ENCODE results near the gene ETNPPL. TPM values are rescaled to one million over a fixed set of nuclear protein-coding genes. Genes with fewer than 3 reads are reported as not detected.

Gene ETNPPL
- total RNA-seq, 4 donors from 2014 or later: not detected

DNA sequence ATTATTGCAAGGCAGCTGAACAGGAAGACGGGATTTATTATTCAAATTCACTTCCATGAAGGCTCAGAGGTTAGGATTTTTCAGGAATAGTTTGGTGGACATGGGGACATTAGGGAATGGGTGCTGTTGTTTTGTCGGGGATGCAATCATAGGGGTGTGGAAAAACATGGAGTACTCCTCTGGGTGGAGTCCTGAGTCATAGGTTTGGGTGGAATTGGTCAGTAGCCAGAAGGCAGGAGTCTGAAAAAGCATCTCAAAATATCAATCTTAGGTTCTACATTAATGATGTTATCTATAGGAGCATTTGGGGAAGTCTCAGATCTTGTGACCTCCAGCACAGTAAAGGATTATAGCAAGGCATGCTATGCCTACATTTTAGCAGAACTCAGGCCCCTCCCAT lies 14.5 kb upstream of the ETNPPL start:
- DNase-seq: no peak

DNA sequence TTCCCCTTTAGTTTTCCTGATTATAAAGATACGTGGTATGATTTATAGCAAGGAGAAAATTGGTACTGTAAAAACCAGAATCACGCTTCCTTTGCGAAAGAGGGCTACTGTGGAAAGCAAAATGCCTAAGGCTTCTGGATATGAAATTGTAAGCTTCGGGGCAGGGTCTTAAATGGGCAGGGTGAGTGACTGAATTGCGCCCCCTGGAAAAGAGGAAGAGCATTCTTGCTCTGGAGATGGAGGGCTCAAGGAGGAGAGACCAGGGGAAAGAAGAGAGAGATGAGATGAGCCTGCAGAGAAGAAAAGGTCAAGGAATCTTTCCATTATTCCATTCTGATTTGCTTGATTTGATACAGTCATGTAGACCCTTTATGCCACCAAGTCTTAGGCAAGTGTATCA lies 13.1 kb upstream of the ETNPPL start:
- intact Hi-C loops (cut with DNase I; ENCODE audit: low total_unique reads): no loop called here
- Histone ChIP-seq H3K4me1 (no peaks in the 10 kb centered on the region), H3K27ac (no peak overlapping the region), H3K27me3 (no peaks in the 10 kb centered on the region), H3K4me3 (no peak overlapping the region), H3K36me3 (no peaks in the 10 kb centered on the region), H3K9me3 (no peaks in the 10 kb centered on the region)
- no peak for TF ChIP-seq POLR2A (IDR thresholded peaks at IDR 0.05)
- TF ChIP-seq, protein P1, sequence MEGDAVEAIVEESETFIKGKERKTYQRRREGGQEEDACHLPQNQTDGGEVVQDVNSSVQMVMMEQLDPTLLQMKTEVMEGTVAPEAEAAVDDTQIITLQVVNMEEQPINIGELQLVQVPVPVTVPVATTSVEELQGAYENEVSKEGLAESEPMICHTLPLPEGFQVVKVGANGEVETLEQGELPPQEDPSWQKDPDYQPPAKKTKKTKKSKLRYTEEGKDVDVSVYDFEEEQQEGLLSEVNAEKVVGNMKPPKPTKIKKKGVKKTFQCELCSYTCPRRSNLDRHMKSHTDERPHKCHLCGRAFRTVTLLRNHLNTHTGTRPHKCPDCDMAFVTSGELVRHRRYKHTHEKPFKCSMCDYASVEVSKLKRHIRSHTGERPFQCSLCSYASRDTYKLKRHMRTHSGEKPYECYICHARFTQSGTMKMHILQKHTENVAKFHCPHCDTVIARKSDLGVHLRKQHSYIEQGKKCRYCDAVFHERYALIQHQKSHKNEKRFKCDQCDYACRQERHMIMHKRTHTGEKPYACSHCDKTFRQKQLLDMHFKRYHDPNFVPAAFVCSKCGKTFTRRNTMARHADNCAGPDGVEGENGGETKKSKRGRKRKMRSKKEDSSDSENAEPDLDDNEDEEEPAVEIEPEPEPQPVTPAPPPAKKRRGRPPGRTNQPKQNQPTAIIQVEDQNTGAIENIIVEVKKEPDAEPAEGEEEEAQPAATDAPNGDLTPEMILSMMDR (IDR thresholded peaks at IDR 0.05): no peak
- no peak for DNase-seq

More for the DNA sequence above, 14.5 kb upstream of the ETNPPL start:
- no peaks in the 10 kb centered on the region for H3K9me3 ChIP-seq
- TF ChIP-seq POLR2A (IDR thresholded peaks at IDR 0.05): no peak
- TF ChIP-seq, protein P1 (IDR thresholded peaks at IDR 0.05): no peak
- H3K4me1 ChIP-seq: no peaks in the 10 kb centered on the region
- no peak overlapping the region for H3K4me3 ChIP-seq
- H3K27me3 ChIP-seq: no peaks in the 10 kb centered on the region
- H3K27ac ChIP-seq: no peak overlapping the region
- no peaks in the 10 kb centered on the region for H3K36me3 ChIP-seq
- intact Hi-C loops (cut with DNase I; ENCODE audit: low total_unique reads): no loop called here

DNA sequence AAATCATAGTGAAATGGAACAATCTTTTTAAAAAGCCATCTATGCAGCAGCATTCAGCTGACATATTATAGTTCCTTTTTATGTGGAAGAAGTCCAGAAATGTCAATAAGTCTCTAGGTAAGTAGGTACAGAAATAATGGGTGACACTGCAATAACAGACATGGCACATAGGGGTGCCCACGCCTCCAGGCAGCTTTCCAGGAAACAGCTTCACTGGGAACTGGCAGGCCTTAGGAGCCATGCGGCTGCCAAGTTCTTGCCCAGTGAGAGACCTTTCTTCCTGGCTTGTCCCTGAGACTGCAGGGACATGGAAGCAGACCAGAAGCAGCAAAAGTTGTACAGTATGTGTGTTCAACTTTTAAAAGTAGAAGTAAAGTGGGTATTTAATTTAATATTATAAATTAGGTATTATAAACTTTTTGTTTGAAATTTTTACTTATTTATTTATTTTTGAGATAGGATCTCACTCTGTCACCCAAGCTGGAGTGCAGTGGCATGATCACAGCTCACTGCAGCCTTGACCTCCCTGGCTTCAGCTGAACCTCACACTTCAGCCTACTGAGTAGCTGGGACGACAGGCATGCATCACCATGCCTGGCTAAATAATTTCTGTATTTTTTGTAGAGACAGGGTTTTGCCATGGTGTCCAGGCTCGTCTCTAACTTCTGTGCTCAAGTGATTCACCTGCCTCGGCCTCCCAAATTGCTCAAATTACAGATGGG lies 12.1 kb upstream of the ETNPPL start:
- H3K4me1 ChIP-seq: no peaks in the 10 kb centered on the region
- H3K9me3 ChIP-seq: no peaks in the 10 kb centered on the region
- no peaks in the 10 kb centered on the region for H3K36me3 ChIP-seq
- intact Hi-C loops (cut with DNase I; ENCODE audit: low total_unique reads): no loop called here
- no peaks in the 10 kb centered on the region for H3K27me3 ChIP-seq
- DNase-seq: no peak
- no peak overlapping the region for H3K27ac ChIP-seq
- H3K4me3 ChIP-seq: no peak overlapping the region
- TF ChIP-seq, protein P1 (IDR thresholded peaks at IDR 0.05): no peak
- TF ChIP-seq POLR2A (IDR thresholded peaks at IDR 0.05): no peak

DNA sequence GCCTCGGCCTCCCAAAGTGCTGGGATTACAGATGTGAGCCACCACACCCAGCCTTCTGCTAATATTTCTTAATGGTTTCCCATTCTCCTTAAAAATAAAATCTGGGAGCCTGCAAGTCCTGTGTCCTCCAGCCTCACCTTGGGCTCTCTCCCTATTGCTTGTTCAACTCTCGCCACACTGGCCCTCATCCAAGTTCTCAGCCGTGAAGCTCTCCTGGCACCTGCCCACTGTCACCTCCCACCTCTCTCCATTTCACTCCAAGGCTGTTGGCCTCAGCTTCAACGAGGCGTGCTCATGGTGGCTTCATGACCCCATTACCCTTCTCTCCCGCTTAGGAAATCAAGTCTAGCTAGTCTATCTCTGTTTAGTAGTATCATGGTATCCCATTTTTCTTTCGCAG lies 9.5 kb upstream of the ETNPPL start:
- DNase-seq: no peak
- H3K27me3 ChIP-seq: no peaks in the 10 kb centered on the region
- no peak overlapping the region for H3K27ac ChIP-seq
- H3K36me3 ChIP-seq: no peaks in the 10 kb centered on the region
- TF ChIP-seq, protein P1 (IDR thresholded peaks at IDR 0.05): no peak
- no peak for TF ChIP-seq POLR2A (IDR thresholded peaks at IDR 0.05)
- H3K9me3 ChIP-seq: no peaks in the 10 kb centered on the region
- intact Hi-C loops (cut with DNase I; ENCODE audit: low total_unique reads): no loop called here
- no peaks in the 10 kb centered on the region for H3K4me1 ChIP-seq
- H3K4me3 ChIP-seq: no peak overlapping the region

DNA sequence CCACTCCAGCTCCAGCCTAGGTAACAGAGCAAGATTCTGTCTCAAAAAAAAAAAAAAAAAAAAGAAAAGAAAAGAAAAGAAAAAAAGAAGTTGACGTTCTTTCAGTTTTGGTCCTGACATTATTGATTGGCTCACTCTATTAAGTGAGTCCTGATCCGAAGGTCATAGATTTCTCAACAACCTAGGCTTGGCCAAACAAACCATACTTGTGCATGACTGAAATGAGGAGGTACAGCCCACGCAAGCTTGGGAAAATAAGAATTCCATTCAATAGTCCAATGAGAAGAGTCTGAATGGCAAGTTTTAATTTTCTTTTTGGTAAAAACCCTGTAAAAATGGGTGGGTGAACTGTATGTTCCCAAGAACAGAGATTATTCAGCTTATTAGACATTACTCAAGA lies 3.2 kb upstream of the ETNPPL start:
- TF ChIP-seq POLR2A (IDR thresholded peaks at IDR 0.05): no peak
- TF ChIP-seq, protein P1 (IDR thresholded peaks at IDR 0.05): no peak
- DNase-seq: no peak
- intact Hi-C loops (cut with DNase I; ENCODE audit: low total_unique reads): no loop called here

More for the DNA sequence above, 3.2 kb upstream of the ETNPPL start:
- Histone ChIP-seq H3K36me3 (no peaks in the 10 kb centered on the region), H3K9me3 (no peaks in the 10 kb centered on the region), H3K4me3 (no peak overlapping the region), H3K4me1 (no peaks in the 10 kb centered on the region), H3K27me3 (peaks cover 0 to 7% of the 10 kb centered on the region in 2 donors), H3K27ac (no peak overlapping the region)

Data from uterus (tissue), 4 donors.